Activated naive CD8-positive, alpha-beta T cell treated with anti-CD3 and anti-CD28 coated beads, Interleukin-2, amount 10 ng/mL, durations not matched to agents 7 days and 5 days (primary cell): ENCODE data around the gene MTTP. TPM values are rescaled to one million over a fixed set of nuclear protein-coding genes. Genes with fewer than 3 reads are reported as not detected.

Experiments
- total RNA-seq, 2 experiments: library from RNA; stranded (reverse); gene quantifications; one replicate each; pipeline ENCODE4 v1.2.3, GENCODE V29; 2021

MTTP gene
- total RNA-seq, 2 experiments from 2014 or later = 0.43 to 0.64 TPM

Other genes starting within 250 kb of the MTTP start
- gene ADH1C, start 222.1 kb upstream of the MTTP start, total RNA-seq = not detected
- gene ADH7, start 139.5 kb upstream of the MTTP start, total RNA-seq = not detected
- gene C4orf17, start 63.8 kb upstream of the MTTP start, total RNA-seq = not detected
- gene TRMT10A, start 10.8 kb upstream of the MTTP start, total RNA-seq = 1 to 10 TPM; 5.5 to 6.3 TPM
- gene C4orf54, start 83.0 kb downstream of the MTTP start, total RNA-seq = not detected
- 10 to 100 TPM; 19.6 to 22.8 TPM for gene DAPP1, start 242.0 kb downstream of the MTTP start, total RNA-seq